T-helper 22 cell (primary cell): ENCODE results near the gene GSTT2B.
"Not testable (repeated sequence)": the region's sequence is repeated elsewhere in the genome, so short reads cannot be mapped to it uniquely, and the experiment has no call there.

Source experiments
- DNase-seq: peaks from one replicate; pipeline ENCODE4 v3.0.0-alpha.2; 2020; ENCODE audit warnings: low read depth

The GSTT2B gene

GRCh38 chr22:23940166-23940565, 20.8 kb downstream of the GSTT2B start:
- not testable (repeated sequence) for DNase-seq

- DNase-seq: no peak
These were observed 22.0 kb downstream of the GSTT2B start for GRCh38 chr22:23939017-23939357.

DNA sequence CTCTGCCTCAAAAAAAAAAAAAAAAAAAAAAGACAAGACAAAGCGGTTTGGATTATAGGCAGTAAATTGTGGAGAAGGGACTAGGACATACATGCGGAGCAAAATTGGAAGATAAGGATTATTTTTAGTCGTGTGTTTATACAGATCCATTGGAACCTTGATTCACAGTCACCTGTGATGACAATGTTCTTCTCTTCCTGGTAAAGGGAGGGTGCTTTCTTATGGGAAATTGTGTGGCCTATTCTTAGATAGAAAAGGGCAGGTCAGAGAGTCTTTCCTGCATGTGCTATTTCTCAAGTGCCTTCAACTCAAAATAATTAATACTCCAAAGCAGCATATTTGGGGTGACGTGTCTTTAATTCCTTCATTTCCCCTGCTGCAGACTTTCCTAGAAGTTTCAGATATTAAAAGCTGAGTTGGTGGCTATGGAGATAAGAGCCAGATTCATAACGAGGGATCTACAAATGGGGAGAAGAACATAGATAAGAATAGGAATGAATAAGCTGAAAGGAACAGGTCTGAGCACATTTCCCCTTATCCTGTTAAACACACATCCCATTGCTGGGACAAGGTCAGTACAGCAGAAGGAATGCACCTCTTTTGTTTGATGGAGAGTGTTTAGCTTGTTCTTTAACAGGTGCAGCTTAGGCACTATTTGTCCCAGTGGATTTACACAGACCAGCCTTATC, 22.5 kb downstream of the GSTT2B start:
- DNase-seq: no peak

DNA sequence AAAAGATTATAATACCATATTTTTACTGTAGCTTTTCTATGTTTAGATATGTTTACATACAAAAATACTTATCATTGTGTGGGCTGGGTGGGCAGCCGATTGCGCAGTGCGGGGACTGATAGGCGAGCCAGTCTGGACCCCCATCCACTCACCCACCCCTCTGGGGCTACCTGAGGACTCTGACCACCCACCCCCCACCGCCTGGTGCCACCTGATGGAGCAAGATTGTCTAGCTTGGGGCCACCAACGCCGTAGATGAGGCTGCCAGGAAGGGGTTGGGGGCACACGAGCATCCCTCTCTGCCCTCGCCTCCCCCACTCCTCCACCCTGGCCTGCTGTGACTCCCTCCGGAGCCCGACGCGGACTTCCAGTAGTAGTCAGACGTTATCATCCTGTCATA, 34.4 kb downstream of the GSTT2B start:
- no peak for DNase-seq

DNA sequence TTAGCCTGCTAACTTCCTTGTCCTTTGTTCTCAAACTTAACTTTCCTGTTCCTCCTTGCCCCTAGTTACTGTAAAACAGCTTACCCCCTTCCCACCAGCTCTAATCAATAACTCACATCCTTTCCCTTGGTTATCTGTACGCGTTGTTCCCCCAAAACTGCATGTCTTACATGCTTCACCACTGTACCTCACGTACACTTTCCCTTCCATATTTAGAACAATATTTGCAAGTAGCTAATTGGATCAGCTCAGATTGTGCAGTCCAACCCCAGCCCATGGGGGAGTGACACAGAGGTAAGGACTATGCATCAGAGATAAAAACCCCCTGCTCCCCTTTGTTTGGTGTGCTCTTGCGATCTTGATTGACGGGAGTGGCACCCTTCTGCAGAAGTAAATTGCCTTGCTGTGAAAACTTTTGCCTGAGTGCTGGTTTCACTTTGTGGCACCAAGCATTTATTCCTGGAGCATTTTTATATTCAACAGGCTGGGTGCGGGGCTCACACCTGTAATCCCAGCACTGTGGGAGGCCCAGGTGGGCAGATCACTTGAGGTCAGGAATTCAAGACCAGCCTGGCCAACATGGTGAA, 35.9 kb downstream of the GSTT2B start:
- no peak for DNase-seq

- no peak for DNase-seq
These were observed 38.1 kb downstream of the GSTT2B start for GRCh38 chr22:23922921-23923320.

DNA sequence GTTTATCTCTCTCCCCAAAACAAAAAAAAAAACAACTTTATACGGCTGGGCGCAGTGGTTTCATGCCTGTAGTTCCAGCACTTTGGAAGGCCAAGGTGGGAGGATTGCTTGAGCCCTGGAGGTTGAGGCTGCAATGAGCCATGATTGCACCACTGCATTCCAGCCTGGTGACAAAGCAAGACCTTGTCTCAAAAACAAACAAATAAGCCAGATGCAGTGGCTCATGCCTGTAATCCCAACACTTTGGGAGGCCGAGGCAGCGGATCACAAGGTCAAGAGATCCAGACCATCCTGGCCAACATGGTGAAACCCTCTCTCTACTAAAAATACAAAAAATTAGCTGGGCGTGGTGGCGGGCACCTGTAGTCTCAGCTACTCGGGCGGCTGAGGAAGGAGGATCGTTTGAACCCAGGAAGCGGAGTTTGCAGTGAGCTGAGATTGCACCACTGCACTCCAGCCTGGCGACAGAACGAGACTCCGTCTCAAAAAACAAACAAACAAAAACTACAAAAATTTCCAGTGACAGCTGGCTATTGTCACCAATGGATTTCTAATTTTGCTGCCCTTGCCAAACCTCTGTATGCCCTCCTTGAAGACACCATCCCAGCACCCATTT, 39.3 kb downstream of the GSTT2B start:
- not testable (repeated sequence) for DNase-seq

DNA sequence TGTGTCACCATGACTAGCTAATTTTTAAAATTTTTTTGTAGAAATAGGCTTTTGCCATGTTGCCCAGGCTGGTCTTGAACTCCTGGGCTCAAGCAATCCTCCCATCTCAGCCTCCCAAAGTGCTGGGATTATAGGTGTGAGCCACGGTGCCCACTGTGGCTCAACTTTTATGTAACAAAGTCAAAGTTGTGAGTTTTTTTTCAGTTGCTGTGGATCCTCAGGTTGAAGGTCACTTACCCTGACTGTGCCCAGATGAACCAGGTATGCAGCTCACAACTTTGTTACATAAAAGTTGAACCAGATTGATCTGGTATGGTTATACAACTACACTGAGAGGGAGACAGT, 40.8 kb downstream of the GSTT2B start:
- not testable (repeated sequence) for DNase-seq

DNA sequence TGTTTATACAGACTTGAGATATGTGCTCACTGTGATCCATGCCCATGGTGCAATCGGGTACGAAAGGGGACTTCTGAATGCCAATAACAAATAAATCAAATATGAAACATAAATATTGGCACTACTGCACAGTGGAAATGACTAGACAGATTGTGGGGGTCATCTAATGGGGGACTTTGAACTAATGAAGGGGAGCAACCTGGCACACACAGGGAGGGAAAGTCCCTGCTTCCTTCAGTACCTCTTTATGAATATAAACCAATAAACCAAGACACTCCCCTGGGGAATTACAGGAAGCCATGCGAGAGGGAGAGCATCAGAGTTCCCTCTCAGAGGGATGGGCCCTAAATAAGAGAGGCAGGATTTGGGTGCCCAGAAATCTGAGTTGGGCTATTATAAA, 45.7 kb downstream of the GSTT2B start:
- DNase-seq: no peak

DNA sequence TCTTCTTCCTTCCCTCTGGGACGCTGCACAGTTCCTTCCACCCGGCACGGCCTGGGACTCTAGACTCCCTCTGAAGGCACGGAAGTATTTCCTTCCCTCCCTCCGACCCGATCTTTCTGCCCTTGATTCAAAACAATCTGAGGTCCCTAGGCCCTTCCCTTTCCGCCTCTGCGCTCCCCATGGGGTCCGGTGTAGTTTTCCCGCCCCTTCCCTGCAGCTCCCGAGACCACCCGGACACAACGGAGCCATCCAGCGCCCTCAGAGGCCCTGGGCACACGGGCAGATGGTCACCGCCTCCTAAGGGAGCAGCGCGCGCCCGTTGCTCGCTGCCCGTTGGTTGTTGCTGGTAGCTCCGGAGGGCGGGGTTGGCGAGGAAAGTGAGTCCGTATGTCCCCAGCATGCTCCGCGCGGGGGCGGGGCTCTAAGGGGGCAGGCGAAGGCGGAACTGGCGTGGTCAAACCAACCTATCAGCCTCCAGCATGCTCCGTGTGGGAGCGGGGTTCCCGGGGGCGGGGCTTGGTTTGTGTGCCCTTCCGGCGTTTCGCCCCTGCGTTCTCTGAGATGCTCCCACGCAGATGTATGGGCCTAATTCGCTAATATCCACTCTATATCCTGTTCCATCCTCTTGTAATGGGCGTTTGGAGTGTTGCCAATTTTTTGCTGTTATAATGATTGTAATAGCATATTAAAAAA, 47.2 kb downstream of the GSTT2B start:
- DNase-seq: peak; percentile 97

DNA sequence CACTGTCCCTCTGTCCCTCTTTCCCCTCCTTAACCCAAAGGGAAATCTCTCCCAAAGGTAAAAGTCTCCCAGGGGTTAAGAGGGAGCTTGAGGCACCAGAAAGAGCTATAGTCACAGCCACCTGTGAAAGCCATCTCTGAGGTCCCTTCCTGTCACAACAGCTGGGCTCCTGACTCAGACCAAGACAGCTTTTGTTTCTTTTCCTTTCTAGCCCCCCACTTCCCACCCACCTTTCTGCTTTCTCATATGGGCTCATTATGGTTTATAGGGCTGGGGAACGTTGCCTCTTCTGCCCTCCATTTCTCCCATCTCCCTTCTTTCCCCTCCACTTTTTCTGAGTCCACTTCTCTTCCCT, 47.7 kb downstream of the GSTT2B start:
- no peak for DNase-seq

GRCh38 chr22:23912293-23912903, 48.6 kb downstream of the GSTT2B start:
- no peak for DNase-seq

DNA sequence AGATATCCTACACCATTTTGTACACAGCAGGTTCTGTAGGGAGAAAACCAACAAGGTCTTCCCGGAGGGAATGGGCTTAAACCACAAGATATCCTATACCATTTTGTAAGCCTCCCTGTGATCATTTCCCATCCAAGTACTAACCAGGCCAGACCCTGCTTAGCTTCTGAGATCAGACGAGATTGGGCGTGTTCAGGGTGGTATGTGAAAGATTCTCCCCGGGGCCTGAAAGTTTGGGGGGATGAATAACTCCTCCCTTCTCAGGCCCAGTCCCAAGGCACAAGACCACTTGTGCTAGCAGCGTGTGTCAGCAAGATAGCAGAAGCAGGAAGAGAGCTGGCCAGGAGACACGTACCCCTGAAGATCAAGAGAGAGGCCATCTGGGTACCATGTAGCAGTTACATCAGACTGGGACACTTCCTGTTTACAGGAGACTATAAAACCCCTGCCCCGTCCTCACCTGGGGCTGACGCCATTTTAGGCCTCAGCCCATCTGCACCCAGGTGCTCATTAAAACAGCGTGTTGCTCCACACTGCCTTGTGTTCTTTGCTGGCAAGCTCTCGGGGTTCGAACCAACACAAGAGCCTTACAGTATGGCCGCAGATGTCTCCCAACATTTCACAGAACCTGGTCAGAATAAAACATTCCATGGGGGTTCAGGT, 49.5 kb downstream of the GSTT2B start:
- no peak for DNase-seq

DNA sequence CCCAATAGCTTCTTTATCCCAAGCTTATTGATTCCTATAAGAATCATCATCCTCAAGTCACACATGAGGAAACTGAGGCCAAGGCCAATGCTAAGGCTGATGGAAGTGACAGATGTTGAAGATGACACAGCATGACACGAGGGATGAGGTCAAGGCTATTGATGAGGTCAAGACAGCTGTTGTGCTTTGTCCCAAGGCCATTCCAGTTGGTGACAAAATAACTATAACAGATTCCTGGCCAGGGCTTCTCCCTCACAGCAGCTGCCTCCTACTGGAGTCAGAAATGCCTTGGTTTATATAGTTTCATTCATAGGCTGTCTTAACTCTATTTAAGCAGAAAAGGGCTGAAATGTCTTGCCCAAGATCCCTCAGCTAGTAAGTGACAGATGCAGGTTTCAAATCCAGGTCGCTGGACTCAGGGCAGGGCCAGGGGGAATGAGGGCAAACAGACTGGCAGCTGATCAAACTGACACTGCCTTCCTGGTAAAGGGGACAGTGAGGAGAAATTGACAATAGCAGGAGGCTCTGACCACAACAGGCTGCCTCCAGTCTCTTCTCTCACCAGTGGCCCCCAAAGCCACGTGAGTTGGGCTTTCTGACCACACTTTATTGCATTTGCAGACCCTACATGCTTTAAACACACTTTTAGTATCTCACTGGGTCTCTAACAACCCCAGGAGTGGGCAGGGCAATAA, 50.4 kb downstream of the GSTT2B start:
- no peak for DNase-seq

- DNase-seq: no peak
These were observed 51.6 kb downstream of the GSTT2B start for GRCh38 chr22:23909296-23909898.

GRCh38 chr22:23908587-23909205, 52.3 kb downstream of the GSTT2B start:
- no peak for DNase-seq

DNA sequence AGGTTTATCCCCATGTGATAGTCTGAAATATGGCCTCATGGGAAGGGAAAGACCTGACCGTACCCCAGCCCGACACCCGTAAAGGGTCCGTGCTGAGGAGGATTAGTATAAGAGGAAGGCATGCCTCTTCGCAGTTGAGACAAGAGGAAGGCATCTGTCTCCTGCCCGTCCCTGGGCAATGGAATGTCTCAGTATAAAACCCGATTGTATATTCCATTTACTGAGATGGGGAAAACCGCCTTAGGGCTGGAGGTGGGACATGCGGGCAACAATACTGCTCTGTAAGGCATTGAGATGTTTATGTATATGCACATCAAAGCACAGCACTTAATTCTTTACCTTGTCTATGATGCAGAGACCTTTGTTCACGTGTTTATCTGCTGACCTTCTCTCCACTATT, 53.6 kb downstream of the GSTT2B start:
- not testable (repeated sequence) for DNase-seq
